ENCODE measurements around the gene TTC5.
"Not testable (repeated sequence)": the region's sequence is repeated elsewhere in the genome, so short reads cannot be mapped to it uniquely, and the experiment has no call there.

Gene TTC5

GRCh38 chr14:20302042-20302755, 3.6 kb downstream of the TTC5 start:
- no peak for DNase-seq

- peak; percentile 89 for DNase-seq
Observed at GRCh38 chr14:20295067-20295466, 10.7 kb downstream of the TTC5 start.

GRCh38 chr14:20294636-20295035, 11.1 kb downstream of the TTC5 start:
- no peak for DNase-seq

GRCh38 chr14:20281998-20282397, 23.8 kb downstream of the TTC5 start:
- not testable (repeated sequence) for DNase-seq

- DNase-seq, result not testable (repeated sequence)
Observed at GRCh38 chr14:20280265-20280664, 25.5 kb downstream of the TTC5 start.

- DNase-seq, result no peak
Observed at GRCh38 chr14:20278414-20278813, 27.3 kb downstream of the TTC5 start.

GRCh38 chr14:20277409-20277808, 28.3 kb downstream of the TTC5 start:
- DNase-seq, result no peak

GRCh38 chr14:20274062-20274461, 31.7 kb downstream of the TTC5 start:
- DNase-seq, result no peak

GRCh38 chr14:20264361-20264760, 41.4 kb downstream of the TTC5 start:
- not testable (repeated sequence) for DNase-seq

- DNase-seq, result no peak
Observed at GRCh38 chr14:20262642-20263128, 43.1 kb downstream of the TTC5 start.

GRCh38 chr14:20247646-20248246, 58.0 kb downstream of the TTC5 start:
- DNase-seq, result peak; percentile 1
